GM23338 (cell line): ENCODE measurements around the gene MAP4K1.

Source experiments
- CTCF ChIP-seq, 2 experiments: fragments of 200-600 bp in 1 of 2; sonication (generic) in 1 of 2; conservative IDR thresholded peaks; 2 replicates each; pipeline versions ENCODE4 v1.5.1 to v1.6.1; 2016 to 2017; ENCODE audit warnings: antibody characterized with exemption in 2 of 2, low read depth in 2 of 2, mild to moderate bottlenecking in 2 of 2, moderate library complexity in 1 of 2
- EZH2 ChIP-seq: fragments of 200-600 bp; sonication (generic); IDR thresholded peaks from one replicate; pipeline ENCODE4 v1.8.0; 2017; ENCODE audit warnings: antibody characterized with exemption, mild to moderate bottlenecking, low read depth; ENCODE audit not compliant: unreplicated experiment
- EZH2phosphoT487 ChIP-seq: fragments of 200-600 bp; sonication (generic); IDR thresholded peaks from one replicate; pipeline ENCODE4 v1.8.1; 2018; ENCODE audit warnings: antibody characterized with exemption; ENCODE audit not compliant: unreplicated experiment
- JUNB ChIP-seq: IDR thresholded peaks from one replicate; pipeline ENCODE4 v1.6.1; 2016; ENCODE audit warnings: antibody characterized with exemption; ENCODE audit not compliant: unreplicated experiment
- NANOG ChIP-seq: IDR thresholded peaks from 2 replicates; pipeline ENCODE4 v1.6.1; 2016; ENCODE audit warnings: antibody characterized with exemption, borderline replicate concordance
- POLR2AphosphoS5 ChIP-seq: IDR thresholded peaks from 2 replicates; pipeline ENCODE4 v1.6.1; 2016; ENCODE audit warnings: antibody characterized with exemption, low read depth
- REST ChIP-seq: IDR thresholded peaks from one replicate; pipeline ENCODE4 v1.6.1; 2018; ENCODE audit warnings: antibody characterized with exemption; ENCODE audit not compliant: unreplicated experiment
- STAT1 ChIP-seq: IDR thresholded peaks from one replicate; pipeline ENCODE4 v1.6.1; 2016; ENCODE audit warnings: antibody characterized with exemption; ENCODE audit not compliant: unreplicated experiment
- ZNF114 ChIP-seq: fragments of 250-450 bp; sonication (Bioruptor Pico); IDR thresholded peaks from 2 replicates; pipeline ENCODE4 v1.5.0; 2020; ENCODE audit warnings: mild to moderate bottlenecking, moderate library complexity
- ZNF331 ChIP-seq: fragments of 250-450 bp; sonication (Bioruptor Pico); IDR thresholded peaks from 2 replicates; pipeline ENCODE4 v1.5.0; 2020; ENCODE audit warnings: low read depth, mild to moderate bottlenecking, moderate library complexity

GRCh38 chr19:38583985-38584305 is 33.8 kb downstream of the MAP4K1 start:
- TF ChIP-seq EZH2 (no peak), CTCF (conservative IDR thresholded peaks at IDR 0.05; ENCODE audit: low read depth in 2 of 2) (no peak), JUNB (no peak), POLR2AphosphoS5 (no peak), EZH2phosphoT487 (no peak), REST (no peak), STAT1 (no peak), ZNF114 (CRISPR knock-in tag) (no peak), NANOG (no peak), ZNF331 (CRISPR knock-in tag) (no peak)
